HCT116 (cell line): ENCODE results near the gene ST6GALNAC5. TPM values are rescaled to one million over a fixed set of nuclear protein-coding genes. Genes with fewer than 3 reads are reported as not detected.

ENCODE experiments used
- ATAC-seq: fragments of 200-7000 bp; cut with Tn5 transposase; 2 replicates; pipeline ENCODE4 v1.9.1; 2020; ENCODE audit warnings: mild to moderate bottlenecking, moderate library complexity
- BruUV-seq: library from RNA; stranded (reverse); fragments of 400-500 nt; replicated peaks from 2 replicates; lab custom pipeline; 2021; lab: Mats Ljungman, UMichigan
- CTCF ChIA-PET: fragments of 300-600 bp; sonication (Branson Sonifier 250); formaldehyde crosslinking; loops from one replicate; lab custom pipeline; 2021; ENCODE audit warnings: antibody characterized with exemption; lab: Charles Lee
- POLR2A ChIA-PET: fragments of 300-600, 350-600 bp; sonication (Branson Sonifier 250); formaldehyde crosslinking; loops from one replicate; lab custom pipeline; 2021; ENCODE audit warnings: antibody characterized with exemption; lab: Charles Lee
- RAD21 ChIA-PET, 2 experiments: fragments of 300-600 bp; sonication (Branson Sonifier 250); formaldehyde crosslinking; loops; one replicate each; lab custom pipeline; 2023; ENCODE audit warnings: low total read pairs in 2 of 2; ENCODE audit not compliant: uncharacterized antibody in 2 of 2, unreplicated experiment in 2 of 2, low non-redundant PET in 1 of 2; lab: Charles Lee
- DNase-seq: peaks from one replicate; pipeline ENCODE4 v3.0.0-alpha.2; 2010; ENCODE audit warnings: low read depth, low spot score
- H2AFZ ChIP-seq: fragments of 200-600 bp; shearing (Covaris generic), sonication (generic); 2 replicates; pipeline ENCODE4 v1.6.1; 2017; ENCODE audit warnings: low read depth, mixed run types, mixed read lengths, antibody characterized with exemption, low read length; ENCODE audit not compliant: poor library complexity, severe bottlenecking
- H3K27ac ChIP-seq: 2 replicates; pipeline ENCODE4 v1.5.1; 2012; ENCODE audit warnings: low read depth, low read length
- H3K27me3 ChIP-seq: fragments of 200-600 bp; sonication (generic); 2 replicates; pipeline ENCODE4 v1.6.1; 2016; ENCODE audit warnings: mixed run types, low read length, mixed read lengths; ENCODE audit not compliant: insufficient read depth
- H3K36me3 ChIP-seq, 2 experiments: fragments of 200-500 bp in 1 of 2; fragments of 200-600 bp in 1 of 2; sonication (Bioruptor generic) in 1 of 2; sonication (generic) in 1 of 2; 2 replicates each; pipeline versions ENCODE4 v1.5.1 to v1.6.1; 2014 to 2016; ENCODE audit warnings: low read length in 2 of 2, inconsistent platforms in 1 of 2, mixed read lengths in 1 of 2, mixed run types in 1 of 2; ENCODE audit not compliant: insufficient read depth in 2 of 2, control insufficient read depth in 1 of 2
- H3K4me1 ChIP-seq, 2 experiments: fragments of 200-600 bp in 1 of 2; sonication (generic) in 1 of 2; 2 replicates each; pipeline versions ENCODE4 v1.5.1 to v1.6.1; 2012 to 2017; ENCODE audit warnings: low read length in 2 of 2, inconsistent platforms in 1 of 2, mild to moderate bottlenecking in 1 of 2, mixed read lengths in 1 of 2, mixed run types in 1 of 2, moderate library complexity in 1 of 2; ENCODE audit not compliant: insufficient read depth in 2 of 2, control insufficient read depth in 1 of 2
- H3K4me2 ChIP-seq: fragments of 200-600 bp; sonication (generic); 2 replicates; pipeline ENCODE4 v1.6.1; 2017; ENCODE audit warnings: mixed run types, low read length, mixed read lengths
- H3K4me3 ChIP-seq, 2 experiments: fragments of 200-600 bp in 1 of 2; sonication (generic) in 1 of 2; replicated peaks in 1 of 2; 2 replicates each; pipeline ENCODE4 v1.5.1; 2011 to 2016; ENCODE audit warnings: low read length in 2 of 2, control low read depth in 1 of 2, low read depth in 1 of 2, mild to moderate bottlenecking in 1 of 2, mixed read lengths in 1 of 2, mixed run types in 1 of 2
- H3K79me2 ChIP-seq: fragments of 200-600 bp; sonication (generic); 2 replicates; pipeline ENCODE4 v1.6.1; 2017; ENCODE audit warnings: mild to moderate bottlenecking, mixed run types, low read length, moderate library complexity, mixed read lengths; ENCODE audit not compliant: insufficient read depth
- H3K9ac ChIP-seq: fragments of 200-600 bp; sonication (generic); 2 replicates; pipeline ENCODE4 v1.6.1; 2016; ENCODE audit warnings: low read length, mixed read lengths
- H3K9me2 ChIP-seq: fragments of 200-600 bp; sonication (generic), shearing (Covaris generic); 2 replicates; pipeline ENCODE4 v1.6.1; 2017; ENCODE audit warnings: mixed run types, mild to moderate bottlenecking, moderate library complexity; ENCODE audit not compliant: insufficient read depth
- H3K9me3 ChIP-seq, 2 experiments: fragments of 200-500 bp in 1 of 2; fragments of 200-600 bp in 1 of 2; sonication (Bioruptor generic) in 1 of 2; sonication (generic) in 1 of 2; 2 replicates each; pipeline ENCODE4 v1.6.1; 2014 to 2017; ENCODE audit warnings: low read length in 2 of 2, mixed read lengths in 2 of 2, inconsistent platforms in 1 of 2, low read depth in 1 of 2, mild to moderate bottlenecking in 1 of 2, mixed run types in 1 of 2, moderate library complexity in 1 of 2; ENCODE audit not compliant: control insufficient read depth in 1 of 2, insufficient read depth in 1 of 2
- H4K20me1 ChIP-seq: fragments of 200-600 bp; sonication (generic), shearing (Covaris generic); 2 replicates; pipeline ENCODE4 v1.6.1; 2017; ENCODE audit warnings: mixed run types, mild to moderate bottlenecking, moderate library complexity; ENCODE audit not compliant: insufficient read depth
- ATF3 ChIP-seq: IDR thresholded peaks from 2 replicates; pipeline ENCODE4 v1.6.1; 2012
- CBX3 ChIP-seq: IDR thresholded peaks from 2 replicates; pipeline ENCODE4 v1.6.1; 2012; ENCODE audit warnings: low read depth
- CEBPB ChIP-seq: IDR thresholded peaks from 2 replicates; pipeline ENCODE4 v1.6.1; 2012; ENCODE audit warnings: low read depth
- CTCF ChIP-seq, 3 experiments: fragments of 200-600 bp in 1 of 3; sonication (generic) in 1 of 3; IDR thresholded peaks in 2 of 3; conservative IDR thresholded peaks in 1 of 3; 2 replicates each; pipeline ENCODE4 v1.5.1; 2012 to 2017; ENCODE audit warnings: low read depth in 2 of 3, low read length in 2 of 3, antibody characterized with exemption in 1 of 3, borderline replicate concordance in 1 of 3, control low read depth in 1 of 3, mild to moderate bottlenecking in 1 of 3, mixed read lengths in 1 of 3, mixed run types in 1 of 3, moderate library complexity in 1 of 3; ENCODE audit not compliant: insufficient read depth in 1 of 3
- EGR1 ChIP-seq: IDR thresholded peaks from 2 replicates; pipeline ENCODE4 v1.6.1; 2012; ENCODE audit warnings: low read depth
- EZH2 ChIP-seq: fragments of 200-600 bp; sonication (generic); IDR thresholded peaks from 2 replicates; pipeline ENCODE4 v1.6.1; 2017; ENCODE audit warnings: antibody characterized with exemption, mixed run types
- FOSL1 ChIP-seq: IDR thresholded peaks from 2 replicates; pipeline ENCODE4 v1.6.1; 2012; ENCODE audit warnings: low read depth
- JUND ChIP-seq: IDR thresholded peaks from 2 replicates; pipeline ENCODE4 v1.6.1; 2012
- POLR2A ChIP-seq: IDR thresholded peaks from 2 replicates; pipeline ENCODE4 v1.7.0; 2011; ENCODE audit warnings: borderline replicate concordance; ENCODE audit not compliant: insufficient read depth, insufficient read length; ENCODE audit errors: extremely low read depth
- POLR2AphosphoS5 ChIP-seq: IDR thresholded peaks from 2 replicates; pipeline ENCODE4 v1.6.1; 2011; ENCODE audit warnings: mild to moderate bottlenecking, low read depth, low read length, moderate library complexity
- RAD21 ChIP-seq: IDR thresholded peaks from 2 replicates; pipeline ENCODE4 v1.6.1; 2012; ENCODE audit warnings: low read depth, mild to moderate bottlenecking
- SIN3A ChIP-seq: IDR thresholded peaks from 2 replicates; pipeline ENCODE4 v1.6.1; 2012; ENCODE audit warnings: low read depth
- SP1 ChIP-seq: IDR thresholded peaks from 2 replicates; pipeline ENCODE4 v1.6.1; 2012; ENCODE audit warnings: low read depth
- SRF ChIP-seq: IDR thresholded peaks from 2 replicates; pipeline ENCODE4 v1.6.1; 2012; ENCODE audit warnings: low read depth
- TCF7L2 ChIP-seq: IDR thresholded peaks from 2 replicates; pipeline ENCODE4 v1.7.0; 2011; ENCODE audit warnings: borderline replicate concordance, inconsistent platforms; ENCODE audit not compliant: insufficient read depth, insufficient read length; ENCODE audit errors: extremely low read depth
- YY1 ChIP-seq: IDR thresholded peaks from 2 replicates; pipeline ENCODE4 v1.6.1; 2011; ENCODE audit warnings: low read length, low read depth, moderate library complexity, mild to moderate bottlenecking; ENCODE audit not compliant: insufficient replicate concordance; ENCODE audit errors: extremely low read depth
- ZBTB33 ChIP-seq: IDR thresholded peaks from 2 replicates; pipeline ENCODE4 v1.6.1; 2011; ENCODE audit warnings: mild to moderate bottlenecking, low read length, moderate library complexity; ENCODE audit not compliant: insufficient replicate concordance; ENCODE audit errors: extremely low read depth
- ZNF274 ChIP-seq: fragments of 200-500 bp; sonication (Bioruptor generic); IDR thresholded peaks from 2 replicates; pipeline ENCODE4 v1.6.1; 2014; ENCODE audit warnings: mild to moderate bottlenecking, low read depth, low read length, inconsistent platforms
- intact Hi-C: fragments of 100-400 bp; cut with micrococcal nuclease; formaldehyde crosslinking; loops from 2 replicates; pipeline ENCODE4 v1.10.0; 2022
- total RNA-seq: library from RNA; stranded (reverse); gene quantifications from one replicate; pipeline ENCODE4 v1.2.1, GENCODE V29; 2021; ENCODE audit not compliant: unreplicated experiment

ST6GALNAC5 gene
- total RNA-seq, 1 experiment from 2014 or later, result 1.2 TPM

- H2AFZ ChIP-seq, result no peak overlapping the region
- DNase-seq, result no peak
- BruUV-seq, result no TSS peak
Observed at GRCh38 chr1:76989976-76990375, 122.7 kb downstream of the ST6GALNAC5 start.

GRCh38 chr1:76993036-76993435 is 125.8 kb downstream of the ST6GALNAC5 start:
- ChIA-PET CTCF (no interaction called here), POLR2A (no interaction called here), RAD21 (no interaction called here)
- no peaks in the 10 kb centered on the region for H4K20me1 ChIP-seq
- no peak for ATAC-seq
- H3K27me3 ChIP-seq, result no peaks in the 10 kb centered on the region
- H2AFZ ChIP-seq, result no peak overlapping the region
- H3K4me1 ChIP-seq, result peaks cover 2 to 28% of the 10 kb centered on the region in 2 experiments; a peak in 2 of 4 replicates
- H3K9ac ChIP-seq, result no peak overlapping the region
- H3K9me3 ChIP-seq, result no peaks in the 10 kb centered on the region
- no peak for DNase-seq
- no peaks in the 10 kb centered on the region for H3K36me3 ChIP-seq
- H3K79me2 ChIP-seq, result no peaks in the 10 kb centered on the region
- H3K27ac ChIP-seq, result no peak overlapping the region
- intact Hi-C loops, result no loop called here
- BruUV-seq, result no TSS peak
- no peak overlapping the region for H3K4me3 ChIP-seq
- H3K4me2 ChIP-seq, result no peak overlapping the region
- no peaks in the 10 kb centered on the region for H3K9me2 ChIP-seq
- TF ChIP-seq JUND (no peak), EZH2 (no peak), ZNF274 (no peak), POLR2AphosphoS5 (no peak), FOSL1 (no peak), RAD21 (no peak), CTCF (IDR thresholded peaks at IDR 0.05 in 2 of 3, conservative IDR thresholded peaks at IDR 0.05 in 1 of 3; ENCODE audit: borderline replicate concordance in 1 of 3, insufficient read depth in 1 of 3, low read depth in 2 of 3, low read length in 2 of 3) (no peak), SIN3A (no peak), TCF7L2 (no peak), ATF3 (no peak), CEBPB (no peak), SP1 (no peak), ZBTB33 (no peak), CBX3 (no peak), YY1 (no peak), SRF (no peak), POLR2A (no peak)

More at GRCh38 chr1:76989976-76990375, 122.7 kb downstream of the ST6GALNAC5 start:
- intact Hi-C loops, result no loop called here
- no peak for ATAC-seq
- no peaks in the 10 kb centered on the region for H3K27me3 ChIP-seq
- RAD21 ChIA-PET, result no interaction called here
- TF ChIP-seq SP1, result no peak
- no peak for TF ChIP-seq EGR1
- H3K9me2 ChIP-seq, result no peaks in the 10 kb centered on the region
- no peak overlapping the region for H3K27ac ChIP-seq
- H3K9me3 ChIP-seq, result no peaks in the 10 kb centered on the region
- H3K36me3 ChIP-seq, result no peaks in the 10 kb centered on the region
- no peaks in the 10 kb centered on the region for H4K20me1 ChIP-seq
- H3K79me2 ChIP-seq, result no peaks in the 10 kb centered on the region
- CTCF ChIA-PET, result no interaction called here
- H3K4me3 ChIP-seq, result no peak overlapping the region
- H3K4me1 ChIP-seq, result no peaks in the 10 kb centered on the region
- POLR2A ChIA-PET, result no interaction called here
- H3K4me2 ChIP-seq, result no peak overlapping the region
- no peak overlapping the region for H3K9ac ChIP-seq
